GM19238 (cell line): ENCODE measurements around the gene DHCR7.
"Not testable (repeated sequence)": the region's sequence is repeated elsewhere in the genome, so short reads cannot be mapped to it uniquely, and the experiment has no call there.

ENCODE experiments used
- DNase-seq: peaks from one replicate; pipeline ENCODE4 v3.0.0; 2011; ENCODE audit warnings: low spot score; ENCODE audit not compliant: insufficient read length

DHCR7 gene

GRCh38 chr11:71440021-71440755 lies 8.0 kb downstream of the DHCR7 start:
- no peak for DNase-seq

- DNase-seq, result no peak
These were observed 9.5 kb downstream of the DHCR7 start for GRCh38 chr11:71438650-71439049.

- DNase-seq, result no peak
These were observed 10.3 kb downstream of the DHCR7 start for GRCh38 chr11:71437879-71438278.

- no peak for DNase-seq
These were observed 10.8 kb downstream of the DHCR7 start for GRCh38 chr11:71437399-71437798.

- no peak for DNase-seq
These were observed 11.3 kb downstream of the DHCR7 start for GRCh38 chr11:71436861-71437260.

- DNase-seq, result no peak
These were observed 12.8 kb downstream of the DHCR7 start for GRCh38 chr11:71435278-71435951.

- no peak for DNase-seq
These were observed 13.5 kb downstream of the DHCR7 start for GRCh38 chr11:71434576-71435130.

GRCh38 chr11:71433648-71434450 lies 14.3 kb downstream of the DHCR7 start:
- DNase-seq, result no peak

- DNase-seq, result no peak
These were observed 15.2 kb downstream of the DHCR7 start for GRCh38 chr11:71432761-71433647.

- no peak for DNase-seq
These were observed 16.9 kb downstream of the DHCR7 start for GRCh38 chr11:71431271-71431670.

GRCh38 chr11:71430166-71430565 lies 18.0 kb downstream of the DHCR7 start:
- DNase-seq, result no peak

GRCh38 chr11:71429701-71430100 lies 18.5 kb downstream of the DHCR7 start:
- DNase-seq, result no peak

GRCh38 chr11:71428861-71429435 lies 19.2 kb downstream of the DHCR7 start:
- DNase-seq, result no peak

- DNase-seq, result no peak
These were observed 21.8 kb downstream of the DHCR7 start for GRCh38 chr11:71426413-71426812.

GRCh38 chr11:71425860-71426259 lies 22.3 kb downstream of the DHCR7 start:
- no peak for DNase-seq

GRCh38 chr11:71425409-71425808 lies 22.8 kb downstream of the DHCR7 start:
- DNase-seq, result no peak

GRCh38 chr11:71423181-71423790 lies 24.9 kb downstream of the DHCR7 start:
- DNase-seq, result no peak

- DNase-seq, result not testable (repeated sequence)
These were observed 25.9 kb downstream of the DHCR7 start for GRCh38 chr11:71422318-71422717.

- no peak for DNase-seq
These were observed 26.7 kb downstream of the DHCR7 start for GRCh38 chr11:71421392-71421950.
